ENCODE results near the gene NIT1. TPM values are rescaled to one million over a fixed set of nuclear protein-coding genes. Genes with fewer than 3 reads are reported as not detected.
A peak's percentile ranks its signal among the peaks of the same experiment; 100 is the strongest.

NIT1 gene
- total RNA-seq, 1 experiment from 2014 or later, result 39.6 TPM

- Histone ChIP-seq H3K4me1 (ENCODE audit: insufficient read depth, low read length) (no peaks in the 10 kb centered on the region), H2BK15ac (ENCODE audit: low read depth, low read length) (no peak within 1 kb of the TSS), H3K23ac (ENCODE audit: insufficient read length, low read depth, low read length) (no peak within 1 kb of the TSS), H3K4me2 (ENCODE audit: insufficient read depth, insufficient read length, low read length) (peak within 1 kb of the TSS; percentile 87), H3K9me3 (ENCODE audit: control insufficient read depth, low read depth, low read length) (no peaks in the 10 kb centered on the region), H4K8ac (replicated peaks; ENCODE audit: insufficient read length, low read depth, low read length) (no peak within 1 kb of the TSS), H3K27me3 (ENCODE audit: insufficient read depth, low read length) (no peaks in the 10 kb centered on the region), H3K9ac (ENCODE audit: extremely low read depth, insufficient read length, low read length) (peak within 1 kb of the TSS; percentile 42), H4K5ac (ENCODE audit: insufficient read length, low read depth, low read length) (no peak within 1 kb of the TSS), H3K79me2 (ENCODE audit: insufficient read depth, low read length) (no peaks in the 10 kb centered on the region), H2AFZ (ENCODE audit: low read length) (peak within 1 kb of the TSS; percentile 17), H4K20me1 (ENCODE audit: control insufficient read depth, insufficient read depth, insufficient read length) (no peaks in the 10 kb centered on the region), H3K18ac (ENCODE audit: insufficient read length, low read depth, low read length) (no peak within 1 kb of the TSS), H3K14ac (ENCODE audit: insufficient read depth, low read length) (peak within 1 kb of the TSS; percentile 44; the same call in 1 of the 2 replicates), H3K27ac (ENCODE audit: insufficient read length, low read depth, low read length) (no peak within 1 kb of the TSS), H3K79me1 (ENCODE audit: insufficient read depth, low read depth, low read length, poor library complexity, severe bottlenecking) (no peaks in the 10 kb centered on the region), H4K91ac (ENCODE audit: insufficient read length, low read depth, low read length) (no peak within 1 kb of the TSS), H2BK5ac (ENCODE audit: insufficient read length, low read length) (no peak within 1 kb of the TSS), H2BK12ac (ENCODE audit: insufficient read length, low read depth, low read length) (no peak within 1 kb of the TSS), H3K56ac (ENCODE audit: insufficient read length, low read depth, low read length) (no peak within 1 kb of the TSS), H3K4ac (ENCODE audit: low read depth, low read length) (no peak within 1 kb of the TSS), H3T11ph (ENCODE audit: low read length) (no peak within 1 kb of the TSS), H2BK20ac (ENCODE audit: low read depth, low read length, poor library complexity, severe bottlenecking) (no peak within 1 kb of the TSS), H2AK5ac (ENCODE audit: insufficient read length, low read length) (no peak within 1 kb of the TSS), H3K23me2 (ENCODE audit: insufficient read length, low read depth, low read length, poor library complexity, severe bottlenecking) (peaks cover 10% of the 10 kb centered on the region), H2BK120ac (ENCODE audit: low read depth, low read length, poor library complexity, severe bottlenecking) (no peak within 1 kb of the TSS)
- DNase-seq, result peak; percentile 96
- Mint-ChIP-seq H3K27ac (peak within 1 kb of the TSS; percentile 70 to 81 (median 78); a peak in 6 of 7 replicates), H3K27me3 (ENCODE audit: low read depth) (peaks cover 10% of the 10 kb centered on the region), H3K36me3 (ENCODE audit: insufficient read depth in 1 of 3, low read depth in 3 of 3) (peaks cover 7 to 28% (median 23%) of the 10 kb centered on the region in 3 experiments; a peak in 6 of 7 replicates), H3K4me1 (peaks cover 8 to 9% of the 10 kb centered on the region in 2 experiments), H3K4me3 (peak within 1 kb of the TSS; percentile 78 to 86), H3K9me3 (no peaks in the 10 kb centered on the region; a peak in 1 of 5 replicates)
- no CpG with 5 or more reads among the region's 71 CpGs for WGBS (ENCODE audit: extremely low coverage, insufficient read length, low lambda C conversion rate)
- no peak; the same call in 2 of the 3 replicates for TF ChIP-seq CTCF (conservative IDR thresholded peaks at IDR 0.05)
Observed at GRCh38 chr1:161098210-161099068, 19.5 kb upstream of the NIT1 start, which contains the start of gene KLHDC9. KLHDC9 (plus strand) TSS chr1:161098361; CDS start chr1:161098536, 175 bp downstream.
